SK-N-SH treated with all-trans-retinoic acid at 6 μM for 48 hours (cell line): ENCODE data around the gene HS3ST2.
"Not testable (repeated sequence)": the region's sequence is repeated elsewhere in the genome, so short reads cannot be mapped to it uniquely, and the experiment has no call there.

Source experiments
- ATAC-seq: fragments of 200-7000 bp; cut with Tn5 transposase; 3 replicates; pipeline ENCODE4 v1.9.1; 2020; ENCODE audit warnings: mild to moderate bottlenecking, moderate library complexity
- ARNTL ChIP-seq: fragments of 450-650 bp; formaldehyde crosslinking; IDR thresholded peaks from 2 replicates; pipeline ENCODE4 v1.5.0; 2020; ENCODE audit warnings: low read depth, mild to moderate bottlenecking, moderate library complexity, borderline replicate concordance
- CSDC2 ChIP-seq: fragments of 250-450 bp; sonication (Bioruptor Pico); IDR thresholded peaks from 2 replicates; pipeline ENCODE4 v1.5.0; 2020; ENCODE audit warnings: mild to moderate bottlenecking, moderate library complexity
- ESRRG ChIP-seq: fragments of 250-450 bp; sonication (Bioruptor Pico); IDR thresholded peaks from 2 replicates; pipeline ENCODE4 v1.6.1; 2021; ENCODE audit warnings: mild to moderate bottlenecking
- GLIS3 ChIP-seq: fragments of 250-450 bp; sonication (Bioruptor Pico); IDR thresholded peaks from 2 replicates; pipeline ENCODE4 v1.5.0; 2020; ENCODE audit warnings: mild to moderate bottlenecking, moderate library complexity
- ISL1 ChIP-seq: fragments of 250-450 bp; sonication (Bioruptor Pico); IDR thresholded peaks from 2 replicates; pipeline ENCODE4 v2.1.2; 2022; ENCODE audit warnings: mild to moderate bottlenecking, moderate library complexity
- OSR1 ChIP-seq: fragments of 250-450 bp; sonication (Bioruptor Pico); IDR thresholded peaks from 2 replicates; pipeline ENCODE4 v1.8.0; 2022; ENCODE audit warnings: moderate library complexity, mild to moderate bottlenecking, inconsistent platforms
- PPARA ChIP-seq: fragments of 250-450 bp; sonication (Bioruptor Pico); IDR thresholded peaks from 2 replicates; pipeline ENCODE4 v1.5.0; 2020; ENCODE audit warnings: mild to moderate bottlenecking, borderline replicate concordance
- SNAI2 ChIP-seq: fragments of 250-450 bp; sonication (Bioruptor Pico); IDR thresholded peaks from 2 replicates; pipeline ENCODE4 v1.5.0; 2020; ENCODE audit warnings: mild to moderate bottlenecking, moderate library complexity
- TCF4 ChIP-seq: fragments of 250-450 bp; sonication (Bioruptor Pico); IDR thresholded peaks from 2 replicates; pipeline ENCODE4 v1.8.0; 2021; ENCODE audit warnings: mild to moderate bottlenecking, moderate library complexity, borderline replicate concordance
- TOX ChIP-seq: fragments of 250-450 bp; sonication (Bioruptor Pico); IDR thresholded peaks from 2 replicates; pipeline ENCODE4 v1.8.0; 2021; ENCODE audit warnings: mild to moderate bottlenecking, moderate library complexity, borderline replicate concordance
- ZC3H10 ChIP-seq: fragments of 250-450 bp; sonication (Bioruptor Pico); IDR thresholded peaks from 2 replicates; pipeline ENCODE4 v1.5.1; 2021; ENCODE audit warnings: mild to moderate bottlenecking, moderate library complexity
- ZFP3 ChIP-seq: fragments of 250-450 bp; sonication (Bioruptor Pico); IDR thresholded peaks from 2 replicates; pipeline ENCODE4 v1.5.0; 2020; ENCODE audit warnings: mild to moderate bottlenecking, moderate library complexity
- ZFP30 ChIP-seq: fragments of 450-650 bp; formaldehyde crosslinking; IDR thresholded peaks from 2 replicates; pipeline ENCODE4 v1.5.0; 2022; ENCODE audit warnings: mild to moderate bottlenecking, moderate library complexity
- ZNF70 ChIP-seq: fragments of 450-650 bp; formaldehyde crosslinking; IDR thresholded peaks from 2 replicates; pipeline ENCODE4 v1.5.0; 2020; ENCODE audit warnings: mild to moderate bottlenecking, moderate library complexity
- ZNF8 ChIP-seq: fragments of 450-650 bp; formaldehyde crosslinking; IDR thresholded peaks from 2 replicates; pipeline ENCODE4 v1.5.0; 2020; ENCODE audit warnings: mild to moderate bottlenecking, moderate library complexity
- TF ChIP-seq, protein P1 (sequence below): fragments of 250-450 bp; sonication (Bioruptor Pico); IDR thresholded peaks from 2 replicates; pipeline ENCODE4 v1.8.0; 2021; ENCODE audit warnings: low read depth, mild to moderate bottlenecking, moderate library complexity, borderline replicate concordance
- TF ChIP-seq, protein P2 (sequence below): fragments of 250-450 bp; sonication (Bioruptor Pico); IDR thresholded peaks from 2 replicates; pipeline ENCODE4 v1.5.0; 2020; ENCODE audit warnings: mild to moderate bottlenecking, moderate library complexity
- TF ChIP-seq, protein P3 (sequence below): fragments of 250-450 bp; sonication (Bioruptor Pico); IDR thresholded peaks from 2 replicates; pipeline ENCODE4 v1.5.1; 2020; ENCODE audit warnings: low read depth, mild to moderate bottlenecking, moderate library complexity
- TF ChIP-seq, protein P4 (sequence below): fragments of 250-450 bp; sonication (Bioruptor Pico); IDR thresholded peaks from 2 replicates; pipeline ENCODE4 v1.8.0; 2020; ENCODE audit warnings: mild to moderate bottlenecking, moderate library complexity, borderline replicate concordance
- TF ChIP-seq, protein P5 (sequence below): fragments of 250-450 bp; sonication (Bioruptor Pico); IDR thresholded peaks from 2 replicates; pipeline ENCODE4 v1.5.1; 2021; ENCODE audit warnings: mild to moderate bottlenecking, moderate library complexity

Gene HS3ST2

DNA sequence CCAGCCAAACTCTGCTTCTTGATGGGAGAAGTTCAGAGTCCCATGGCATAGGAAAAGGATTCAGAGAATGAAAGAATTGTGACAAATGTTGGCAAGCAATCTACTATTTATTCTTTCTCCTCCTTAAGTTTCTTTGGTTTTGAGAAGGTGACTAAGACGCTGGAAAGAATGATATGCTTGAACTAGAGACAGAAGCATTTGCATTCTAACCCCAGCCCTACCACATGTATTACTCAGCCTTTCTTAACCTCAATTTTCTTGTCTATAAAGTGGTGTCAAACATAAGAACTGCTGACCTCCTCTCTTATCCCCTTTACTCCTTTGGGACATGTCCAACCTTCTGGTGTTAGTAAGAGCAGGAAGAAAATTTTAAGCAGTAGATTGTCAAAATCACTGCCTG lies 124.7 kb downstream of the HS3ST2 start:
- no peak for TF ChIP-seq ZFP30
- no peak for TF ChIP-seq ZC3H10
- no peak for TF ChIP-seq TCF4 (CRISPR knock-in tag)
- TF ChIP-seq ARNTL (CRISPR knock-in tag), result no peak
- TF ChIP-seq, protein P1, sequence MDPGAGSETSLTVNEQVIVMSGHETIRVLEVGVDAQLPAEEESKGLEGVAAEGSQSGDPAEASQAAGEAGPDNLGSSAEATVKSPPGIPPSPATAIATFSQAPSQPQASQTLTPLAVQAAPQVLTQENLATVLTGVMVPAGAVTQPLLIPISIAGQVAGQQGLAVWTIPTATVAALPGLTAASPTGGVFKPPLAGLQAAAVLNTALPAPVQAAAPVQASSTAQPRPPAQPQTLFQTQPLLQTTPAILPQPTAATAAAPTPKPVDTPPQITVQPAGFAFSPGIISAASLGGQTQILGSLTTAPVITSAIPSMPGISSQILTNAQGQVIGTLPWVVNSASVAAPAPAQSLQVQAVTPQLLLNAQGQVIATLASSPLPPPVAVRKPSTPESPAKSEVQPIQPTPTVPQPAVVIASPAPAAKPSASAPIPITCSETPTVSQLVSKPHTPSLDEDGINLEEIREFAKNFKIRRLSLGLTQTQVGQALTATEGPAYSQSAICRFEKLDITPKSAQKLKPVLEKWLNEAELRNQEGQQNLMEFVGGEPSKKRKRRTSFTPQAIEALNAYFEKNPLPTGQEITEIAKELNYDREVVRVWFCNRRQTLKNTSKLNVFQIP (CRISPR knock-in tag), result no peak
- TF ChIP-seq, protein P2, sequence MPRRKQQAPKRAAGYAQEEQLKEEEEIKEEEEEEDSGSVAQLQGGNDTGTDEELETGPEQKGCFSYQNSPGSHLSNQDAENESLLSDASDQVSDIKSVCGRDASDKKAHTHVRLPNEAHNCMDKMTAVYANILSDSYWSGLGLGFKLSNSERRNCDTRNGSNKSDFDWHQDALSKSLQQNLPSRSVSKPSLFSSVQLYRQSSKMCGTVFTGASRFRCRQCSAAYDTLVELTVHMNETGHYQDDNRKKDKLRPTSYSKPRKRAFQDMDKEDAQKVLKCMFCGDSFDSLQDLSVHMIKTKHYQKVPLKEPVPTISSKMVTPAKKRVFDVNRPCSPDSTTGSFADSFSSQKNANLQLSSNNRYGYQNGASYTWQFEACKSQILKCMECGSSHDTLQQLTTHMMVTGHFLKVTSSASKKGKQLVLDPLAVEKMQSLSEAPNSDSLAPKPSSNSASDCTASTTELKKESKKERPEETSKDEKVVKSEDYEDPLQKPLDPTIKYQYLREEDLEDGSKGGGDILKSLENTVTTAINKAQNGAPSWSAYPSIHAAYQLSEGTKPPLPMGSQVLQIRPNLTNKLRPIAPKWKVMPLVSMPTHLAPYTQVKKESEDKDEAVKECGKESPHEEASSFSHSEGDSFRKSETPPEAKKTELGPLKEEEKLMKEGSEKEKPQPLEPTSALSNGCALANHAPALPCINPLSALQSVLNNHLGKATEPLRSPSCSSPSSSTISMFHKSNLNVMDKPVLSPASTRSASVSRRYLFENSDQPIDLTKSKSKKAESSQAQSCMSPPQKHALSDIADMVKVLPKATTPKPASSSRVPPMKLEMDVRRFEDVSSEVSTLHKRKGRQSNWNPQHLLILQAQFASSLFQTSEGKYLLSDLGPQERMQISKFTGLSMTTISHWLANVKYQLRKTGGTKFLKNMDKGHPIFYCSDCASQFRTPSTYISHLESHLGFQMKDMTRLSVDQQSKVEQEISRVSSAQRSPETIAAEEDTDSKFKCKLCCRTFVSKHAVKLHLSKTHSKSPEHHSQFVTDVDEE (CRISPR knock-in tag), result no peak
- TF ChIP-seq, protein P3, sequence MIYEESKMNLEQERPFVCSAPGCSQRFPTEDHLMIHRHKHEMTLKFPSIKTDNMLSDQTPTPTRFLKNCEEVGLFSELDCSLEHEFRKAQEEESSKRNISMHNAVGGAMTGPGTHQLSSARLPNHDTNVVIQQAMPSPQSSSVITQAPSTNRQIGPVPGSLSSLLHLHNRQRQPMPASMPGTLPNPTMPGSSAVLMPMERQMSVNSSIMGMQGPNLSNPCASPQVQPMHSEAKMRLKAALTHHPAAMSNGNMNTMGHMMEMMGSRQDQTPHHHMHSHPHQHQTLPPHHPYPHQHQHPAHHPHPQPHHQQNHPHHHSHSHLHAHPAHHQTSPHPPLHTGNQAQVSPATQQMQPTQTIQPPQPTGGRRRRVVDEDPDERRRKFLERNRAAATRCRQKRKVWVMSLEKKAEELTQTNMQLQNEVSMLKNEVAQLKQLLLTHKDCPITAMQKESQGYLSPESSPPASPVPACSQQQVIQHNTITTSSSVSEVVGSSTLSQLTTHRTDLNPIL (CRISPR knock-in tag), result no peak
- TF ChIP-seq, protein P4, sequence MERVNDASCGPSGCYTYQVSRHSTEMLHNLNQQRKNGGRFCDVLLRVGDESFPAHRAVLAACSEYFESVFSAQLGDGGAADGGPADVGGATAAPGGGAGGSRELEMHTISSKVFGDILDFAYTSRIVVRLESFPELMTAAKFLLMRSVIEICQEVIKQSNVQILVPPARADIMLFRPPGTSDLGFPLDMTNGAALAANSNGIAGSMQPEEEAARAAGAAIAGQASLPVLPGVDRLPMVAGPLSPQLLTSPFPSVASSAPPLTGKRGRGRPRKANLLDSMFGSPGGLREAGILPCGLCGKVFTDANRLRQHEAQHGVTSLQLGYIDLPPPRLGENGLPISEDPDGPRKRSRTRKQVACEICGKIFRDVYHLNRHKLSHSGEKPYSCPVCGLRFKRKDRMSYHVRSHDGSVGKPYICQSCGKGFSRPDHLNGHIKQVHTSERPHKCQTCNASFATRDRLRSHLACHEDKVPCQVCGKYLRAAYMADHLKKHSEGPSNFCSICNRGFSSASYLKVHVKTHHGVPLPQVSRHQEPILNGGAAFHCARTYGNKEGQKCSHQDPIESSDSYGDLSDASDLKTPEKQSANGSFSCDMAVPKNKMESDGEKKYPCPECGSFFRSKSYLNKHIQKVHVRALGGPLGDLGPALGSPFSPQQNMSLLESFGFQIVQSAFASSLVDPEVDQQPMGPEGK (CRISPR knock-in tag), result no peak
- TF ChIP-seq GLIS3 (CRISPR knock-in tag), result no peak
- no peak for TF ChIP-seq ZNF8
- TF ChIP-seq OSR1, result no peak
- no peak for TF ChIP-seq ESRRG
- TF ChIP-seq TOX, result no peak
- no peak for TF ChIP-seq PPARA (CRISPR knock-in tag)
- TF ChIP-seq ZNF70 (CRISPR knock-in tag), result no peak
- TF ChIP-seq ZFP3 (CRISPR knock-in tag), result no peak
- no peak for TF ChIP-seq CSDC2 (CRISPR knock-in tag)
- TF ChIP-seq, protein P5, sequence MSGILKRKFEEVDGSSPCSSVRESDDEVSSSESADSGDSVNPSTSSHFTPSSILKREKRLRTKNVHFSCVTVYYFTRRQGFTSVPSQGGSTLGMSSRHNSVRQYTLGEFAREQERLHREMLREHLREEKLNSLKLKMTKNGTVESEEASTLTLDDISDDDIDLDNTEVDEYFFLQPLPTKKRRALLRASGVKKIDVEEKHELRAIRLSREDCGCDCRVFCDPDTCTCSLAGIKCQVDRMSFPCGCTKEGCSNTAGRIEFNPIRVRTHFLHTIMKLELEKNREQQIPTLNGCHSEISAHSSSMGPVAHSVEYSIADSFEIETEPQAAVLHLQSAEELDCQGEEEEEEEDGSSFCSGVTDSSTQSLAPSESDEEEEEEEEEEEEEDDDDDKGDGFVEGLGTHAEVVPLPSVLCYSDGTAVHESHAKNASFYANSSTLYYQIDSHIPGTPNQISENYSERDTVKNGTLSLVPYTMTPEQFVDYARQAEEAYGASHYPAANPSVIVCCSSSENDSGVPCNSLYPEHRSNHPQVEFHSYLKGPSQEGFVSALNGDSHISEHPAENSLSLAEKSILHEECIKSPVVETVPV, result no peak
- no peak for TF ChIP-seq ISL1
- no peak for TF ChIP-seq SNAI2 (CRISPR knock-in tag)
- no peak for ATAC-seq

DNA sequence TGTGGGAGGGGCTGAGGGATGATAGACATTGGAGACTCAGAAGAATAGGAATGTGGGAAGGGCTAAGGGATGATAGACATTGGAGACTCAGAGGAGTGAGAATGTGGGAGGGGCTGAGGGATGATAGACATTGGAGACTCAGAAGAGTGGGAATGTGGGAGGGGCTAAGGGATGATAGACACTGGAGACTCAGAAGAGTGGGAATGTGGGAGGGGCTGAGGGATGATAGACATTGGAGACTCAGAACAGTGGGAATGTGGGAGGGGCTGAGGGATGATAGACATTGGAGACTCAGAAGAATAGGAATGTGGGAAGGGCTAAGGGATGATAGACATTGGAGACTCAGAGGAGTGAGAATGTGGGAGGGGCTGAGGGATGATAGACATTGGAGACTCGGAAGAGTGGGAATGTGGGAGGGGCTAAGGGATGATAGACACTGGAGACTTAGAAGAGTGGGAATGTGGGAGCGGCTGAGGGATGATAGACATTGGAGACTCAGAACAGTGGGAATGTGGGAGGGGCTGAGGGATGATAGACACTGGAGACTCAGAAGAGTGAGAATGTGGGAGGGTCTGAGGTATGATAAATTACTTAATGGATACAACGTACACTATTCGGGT lies 125.9 kb downstream of the HS3ST2 start:
- ATAC-seq, result not testable (repeated sequence)

DNA sequence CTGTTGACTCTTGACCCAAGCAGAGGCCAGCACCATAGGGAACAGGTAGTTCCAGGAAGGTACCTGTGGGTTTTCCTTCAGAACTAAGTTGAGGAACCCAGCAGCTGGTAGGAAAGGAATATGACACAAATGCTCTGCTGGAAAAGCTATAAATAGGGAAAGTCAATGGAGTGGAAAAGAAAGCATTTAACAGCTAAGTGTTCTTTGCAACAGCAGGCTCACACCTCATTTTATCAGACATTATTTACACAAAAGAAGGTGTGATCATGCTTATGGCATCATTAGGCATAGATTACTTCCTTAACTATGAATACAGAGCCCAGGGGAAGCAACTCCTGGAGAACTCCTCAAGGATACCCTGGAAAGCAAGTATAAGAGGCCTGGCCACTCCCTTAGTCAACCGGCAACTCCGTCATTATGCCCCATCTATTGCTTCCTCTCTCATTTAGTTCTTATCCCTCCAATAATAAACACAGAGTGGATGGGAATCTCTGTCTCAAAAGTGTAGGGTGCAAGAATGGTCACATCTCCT lies 128.1 kb downstream of the HS3ST2 start:
- TF ChIP-seq ESRRG (no peak), ARNTL (CRISPR knock-in tag) (no peak), CSDC2 (CRISPR knock-in tag) (no peak), ZNF8 (no peak), ZFP3 (CRISPR knock-in tag) (no peak), TOX (no peak), ISL1 (no peak)
- TF ChIP-seq, protein P4 (CRISPR knock-in tag), result no peak
- TF ChIP-seq, protein P1 (CRISPR knock-in tag), result no peak
- TF ChIP-seq, protein P3 (CRISPR knock-in tag), result no peak
- ATAC-seq, result no peak
